ENCODE measurements around the gene RFPL3.

The RFPL3 gene

DNA sequence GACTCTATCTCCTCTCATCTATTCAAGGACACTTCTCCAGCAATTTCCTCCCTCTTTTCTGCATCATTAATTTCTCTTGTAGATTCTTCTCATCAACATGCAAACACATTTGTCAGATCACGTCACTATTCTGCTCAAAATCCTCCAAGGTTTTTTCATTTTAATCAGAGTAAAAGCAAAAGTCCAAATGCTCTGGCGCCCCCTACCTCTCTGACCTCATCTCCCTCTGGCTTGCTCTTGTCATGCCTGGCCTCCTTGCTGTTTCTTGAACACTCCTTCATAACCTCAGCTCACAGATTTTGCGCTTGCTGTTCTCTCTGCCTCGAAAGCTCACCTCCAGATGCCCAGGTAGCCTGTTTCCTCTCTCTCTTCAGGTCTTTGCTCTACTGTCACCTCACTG lies 32.0 kb downstream of the RFPL3 start:
- TF ChIP-seq GABPA (IDR thresholded peaks at IDR 0.05; ENCODE audit: low read depth), result no peak
- TF ChIP-seq SPI1 (IDR thresholded peaks at IDR 0.05; ENCODE audit: borderline replicate concordance, low read depth), result no peak
- no peak for TF ChIP-seq POLR2AphosphoS5 (IDR thresholded peaks at IDR 0.05; ENCODE audit: low read depth)
- TF ChIP-seq, protein P1, sequence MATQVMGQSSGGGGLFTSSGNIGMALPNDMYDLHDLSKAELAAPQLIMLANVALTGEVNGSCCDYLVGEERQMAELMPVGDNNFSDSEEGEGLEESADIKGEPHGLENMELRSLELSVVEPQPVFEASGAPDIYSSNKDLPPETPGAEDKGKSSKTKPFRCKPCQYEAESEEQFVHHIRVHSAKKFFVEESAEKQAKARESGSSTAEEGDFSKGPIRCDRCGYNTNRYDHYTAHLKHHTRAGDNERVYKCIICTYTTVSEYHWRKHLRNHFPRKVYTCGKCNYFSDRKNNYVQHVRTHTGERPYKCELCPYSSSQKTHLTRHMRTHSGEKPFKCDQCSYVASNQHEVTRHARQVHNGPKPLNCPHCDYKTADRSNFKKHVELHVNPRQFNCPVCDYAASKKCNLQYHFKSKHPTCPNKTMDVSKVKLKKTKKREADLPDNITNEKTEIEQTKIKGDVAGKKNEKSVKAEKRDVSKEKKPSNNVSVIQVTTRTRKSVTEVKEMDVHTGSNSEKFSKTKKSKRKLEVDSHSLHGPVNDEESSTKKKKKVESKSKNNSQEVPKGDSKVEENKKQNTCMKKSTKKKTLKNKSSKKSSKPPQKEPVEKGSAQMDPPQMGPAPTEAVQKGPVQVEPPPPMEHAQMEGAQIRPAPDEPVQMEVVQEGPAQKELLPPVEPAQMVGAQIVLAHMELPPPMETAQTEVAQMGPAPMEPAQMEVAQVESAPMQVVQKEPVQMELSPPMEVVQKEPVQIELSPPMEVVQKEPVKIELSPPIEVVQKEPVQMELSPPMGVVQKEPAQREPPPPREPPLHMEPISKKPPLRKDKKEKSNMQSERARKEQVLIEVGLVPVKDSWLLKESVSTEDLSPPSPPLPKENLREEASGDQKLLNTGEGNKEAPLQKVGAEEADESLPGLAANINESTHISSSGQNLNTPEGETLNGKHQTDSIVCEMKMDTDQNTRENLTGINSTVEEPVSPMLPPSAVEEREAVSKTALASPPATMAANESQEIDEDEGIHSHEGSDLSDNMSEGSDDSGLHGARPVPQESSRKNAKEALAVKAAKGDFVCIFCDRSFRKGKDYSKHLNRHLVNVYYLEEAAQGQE (IDR thresholded peaks at IDR 0.05; ENCODE audit: insufficient replicate concordance, low read depth), result no peak
- TF ChIP-seq CTCF (IDR thresholded peaks at IDR 0.05; ENCODE audit: insufficient read depth, low read length), result peak; percentile 4
- Histone ChIP-seq H3K27ac (replicated peaks) (no peak overlapping the region), H3K27me3 (ENCODE audit: insufficient read depth, poor library complexity, severe bottlenecking) (no peaks in the 10 kb centered on the region), H3K4me3 (replicated peaks; ENCODE audit: insufficient read depth, low read length) (no peak overlapping the region)
- DNase-seq (ENCODE audit: low read depth in 1 of 2, low spot score in 1 of 2), result no peak

DNA sequence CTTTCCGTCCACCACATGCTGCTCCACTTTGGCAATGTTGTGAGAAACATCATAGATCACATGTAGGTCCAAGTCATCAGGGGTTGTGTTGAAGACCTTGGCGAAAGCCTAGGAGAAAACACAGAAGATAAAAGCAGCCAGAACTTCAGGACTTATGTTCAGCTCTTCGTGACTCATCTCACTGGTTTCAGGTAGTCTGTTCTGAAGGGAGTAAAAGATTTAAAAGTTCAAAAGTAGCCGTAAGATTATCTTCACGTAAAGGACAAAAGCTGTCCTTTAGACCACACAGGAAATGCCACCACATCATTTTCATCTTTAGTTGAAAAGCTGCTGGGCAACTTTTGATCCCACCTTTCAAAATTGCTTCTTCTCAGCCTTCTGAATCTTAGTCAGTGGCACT lies 37.4 kb downstream of the RFPL3 start:
- Histone ChIP-seq H3K4me3 (replicated peaks; ENCODE audit: insufficient read depth, low read length) (no peak overlapping the region), H3K27me3 (ENCODE audit: insufficient read depth, poor library complexity, severe bottlenecking) (no peaks in the 10 kb centered on the region), H3K27ac (replicated peaks) (no peak overlapping the region)
- DNase-seq (ENCODE audit: low read depth in 1 of 2, low spot score in 1 of 2), result no peak
- no peak for TF ChIP-seq GABPA (IDR thresholded peaks at IDR 0.05; ENCODE audit: low read depth)
- no peak for TF ChIP-seq SPI1 (IDR thresholded peaks at IDR 0.05; ENCODE audit: borderline replicate concordance, low read depth)
- no peak for TF ChIP-seq POLR2AphosphoS5 (IDR thresholded peaks at IDR 0.05; ENCODE audit: low read depth)
- TF ChIP-seq, protein P1 (IDR thresholded peaks at IDR 0.05; ENCODE audit: insufficient replicate concordance, low read depth), result no peak

GRCh38 chr22:32396255-32396654 lies 38.6 kb downstream of the RFPL3 start:
- DNase-seq (ENCODE audit: low read depth in 1 of 2, low spot score in 1 of 2), result no peak
- Histone ChIP-seq H3K27ac (replicated peaks) (no peak overlapping the region), H3K27me3 (ENCODE audit: insufficient read depth, poor library complexity, severe bottlenecking) (no peaks in the 10 kb centered on the region), H3K4me3 (replicated peaks; ENCODE audit: insufficient read depth, low read length) (no peak overlapping the region)
- TF ChIP-seq GABPA (IDR thresholded peaks at IDR 0.05; ENCODE audit: low read depth), result no peak
- TF ChIP-seq, protein P1 (IDR thresholded peaks at IDR 0.05; ENCODE audit: insufficient replicate concordance, low read depth), result no peak
- TF ChIP-seq SPI1 (IDR thresholded peaks at IDR 0.05; ENCODE audit: borderline replicate concordance, low read depth), result no peak
- TF ChIP-seq POLR2AphosphoS5 (IDR thresholded peaks at IDR 0.05; ENCODE audit: low read depth), result no peak
- no peak for TF ChIP-seq CTCF (IDR thresholded peaks at IDR 0.05; ENCODE audit: insufficient read depth, low read length)
